NCI-H2227 (cell line): ENCODE data around the gene ANKRD11.
"Not testable (repeated sequence)": the region's sequence is repeated elsewhere in the genome, so short reads cannot be mapped to it uniquely, and the experiment has no call there.

ENCODE experiments used
- DNase-seq: peaks from one replicate; lab custom pipeline; 2025; ENCODE audit not compliant: unreplicated experiment; lab: John Stamatoyannopoulos, UW

The ANKRD11 gene

DNA sequence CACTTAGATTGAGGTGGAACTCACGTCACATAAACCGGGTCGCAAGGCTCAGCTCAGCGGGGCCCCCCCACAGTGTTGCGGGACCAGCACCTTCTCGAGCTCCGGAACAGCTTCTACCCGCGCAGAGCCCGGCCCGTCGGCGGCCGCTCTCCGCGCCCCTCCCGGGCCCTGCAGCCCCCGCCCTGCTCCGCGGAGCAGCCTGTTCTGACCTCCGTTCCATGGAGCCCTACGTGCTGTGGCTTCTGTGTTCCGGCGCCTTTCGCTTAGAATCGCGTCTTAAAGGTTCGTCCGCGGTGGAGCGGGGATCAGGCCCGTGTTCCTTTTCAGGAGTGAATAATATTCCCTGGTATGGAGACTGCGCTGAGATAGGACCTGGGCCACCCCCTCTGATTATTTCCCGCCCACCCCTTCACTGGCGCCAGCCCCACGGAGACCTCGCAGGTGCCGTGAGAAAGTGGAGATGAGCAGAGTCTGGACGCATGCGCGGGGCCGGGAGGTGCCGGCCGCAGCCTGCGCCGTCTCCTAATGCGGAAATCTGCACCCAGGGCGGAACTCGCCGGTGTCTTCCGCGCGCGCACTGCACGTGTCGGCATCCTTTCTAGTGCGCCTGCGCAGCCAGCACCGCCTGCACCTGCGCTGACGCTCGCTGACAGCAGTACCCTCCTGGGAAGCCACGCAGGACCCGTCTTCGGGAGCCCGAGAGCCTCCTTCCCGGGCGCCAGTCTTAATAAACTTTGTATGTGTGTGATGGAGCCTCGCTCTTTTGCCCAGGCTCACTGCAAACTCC lies 242.0 kb downstream of the ANKRD11 start:
- peak; percentile 22 for DNase-seq

DNA sequence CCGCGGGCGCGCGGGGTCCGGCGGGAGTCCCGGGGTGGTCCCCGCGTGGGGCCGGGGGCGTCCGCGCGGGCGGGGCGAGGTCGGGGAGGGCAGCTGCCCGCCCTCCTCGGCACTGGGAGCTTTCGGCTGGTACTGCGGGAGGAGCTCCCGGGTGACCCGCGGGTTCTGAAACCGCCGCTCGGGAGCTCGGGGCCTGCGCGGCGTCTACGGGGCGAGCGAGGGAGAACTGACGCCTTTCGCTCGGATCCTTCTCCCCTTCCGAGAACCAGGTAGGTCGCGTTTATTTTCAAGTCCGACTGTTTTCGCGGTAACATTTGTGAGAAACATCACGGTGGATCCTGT lies 242.7 kb downstream of the ANKRD11 start:
- peak; percentile 56 for DNase-seq

DNA sequence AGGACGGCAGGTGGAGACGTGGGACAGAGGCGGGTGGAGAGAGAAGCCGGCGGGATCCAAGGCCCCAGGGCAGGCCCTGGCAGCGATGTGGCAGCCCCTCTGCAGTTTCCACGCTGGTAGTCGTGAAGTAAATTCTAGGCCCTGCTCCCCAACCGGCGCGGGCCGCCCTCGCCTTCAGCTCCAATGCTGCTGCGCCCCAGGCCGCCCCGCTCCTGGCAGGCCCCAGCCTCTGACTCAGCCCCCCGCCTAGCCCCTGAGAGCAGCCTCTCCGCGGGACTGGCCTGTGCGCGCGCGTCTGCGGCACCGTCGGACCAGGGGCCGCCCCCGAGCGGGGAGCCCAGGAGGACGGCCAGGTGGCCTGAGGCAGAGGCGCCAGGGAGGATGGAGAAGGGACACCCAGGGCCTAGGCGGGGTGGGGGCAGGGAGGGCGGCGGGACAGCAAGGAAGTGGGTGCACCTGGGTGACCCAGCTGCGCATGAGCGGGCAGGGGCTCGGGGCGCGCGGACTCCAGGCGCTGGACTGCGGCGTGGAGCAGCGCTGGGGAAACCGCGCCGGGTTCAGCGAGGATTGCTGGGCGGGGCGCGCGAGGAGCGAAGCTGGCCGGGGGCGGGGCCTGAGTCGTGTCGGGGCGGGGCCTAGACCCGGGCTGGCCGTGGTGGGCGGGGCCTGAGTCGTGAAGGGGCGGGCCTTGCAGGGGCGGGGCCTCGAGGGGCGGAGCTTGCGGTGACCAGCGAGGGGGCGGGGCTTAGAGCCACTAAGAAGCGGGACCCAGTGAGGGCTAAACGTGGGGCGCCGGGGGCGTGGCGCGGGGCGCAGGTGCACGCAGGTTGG lies 243.2 kb downstream of the ANKRD11 start:
- DNase-seq = peak; percentile 84

DNA sequence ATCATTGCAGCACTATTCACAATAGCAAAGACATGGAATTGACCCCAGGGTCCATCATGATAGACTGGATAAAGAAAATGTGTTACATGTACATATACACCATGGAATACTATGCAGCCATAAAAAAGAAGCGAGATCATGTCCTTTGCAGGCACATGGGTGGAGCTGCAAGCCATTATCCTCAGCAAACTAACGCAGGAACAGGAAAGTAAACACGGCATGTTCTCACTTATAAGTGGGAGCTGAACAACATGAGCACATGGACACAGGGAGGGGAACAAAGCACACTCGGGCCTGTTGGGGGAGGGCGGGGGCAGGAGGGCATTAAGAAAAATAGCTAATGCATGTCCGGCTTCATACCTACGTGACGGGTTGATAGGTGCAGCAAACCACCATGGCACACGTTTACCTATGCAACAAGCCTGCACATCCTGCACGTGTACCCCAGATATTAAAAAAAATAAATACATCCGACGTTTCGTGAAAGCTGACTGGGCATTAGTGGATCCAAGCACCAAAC lies 243.9 kb downstream of the ANKRD11 start:
- no peak for DNase-seq

DNA sequence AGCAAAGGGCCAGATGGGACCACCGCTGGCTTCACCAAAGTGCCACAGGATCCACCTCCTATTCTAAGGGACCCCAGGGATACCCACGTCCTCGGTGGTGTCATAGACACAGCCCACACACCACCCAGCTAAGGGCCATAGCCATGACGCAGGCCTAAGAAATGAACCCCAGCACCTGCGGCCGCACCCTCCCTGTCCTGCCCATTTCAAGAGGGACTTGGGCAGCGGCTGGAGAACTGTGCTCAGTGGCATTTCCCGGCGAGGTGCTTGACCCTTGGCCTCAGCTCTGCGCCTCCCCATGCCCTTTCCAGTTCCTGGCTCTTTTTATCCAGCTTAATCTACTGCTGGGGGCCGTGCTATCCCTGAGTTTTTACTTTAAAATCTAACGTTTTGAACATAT lies 245.6 kb downstream of the ANKRD11 start:
- DNase-seq = no peak

DNA sequence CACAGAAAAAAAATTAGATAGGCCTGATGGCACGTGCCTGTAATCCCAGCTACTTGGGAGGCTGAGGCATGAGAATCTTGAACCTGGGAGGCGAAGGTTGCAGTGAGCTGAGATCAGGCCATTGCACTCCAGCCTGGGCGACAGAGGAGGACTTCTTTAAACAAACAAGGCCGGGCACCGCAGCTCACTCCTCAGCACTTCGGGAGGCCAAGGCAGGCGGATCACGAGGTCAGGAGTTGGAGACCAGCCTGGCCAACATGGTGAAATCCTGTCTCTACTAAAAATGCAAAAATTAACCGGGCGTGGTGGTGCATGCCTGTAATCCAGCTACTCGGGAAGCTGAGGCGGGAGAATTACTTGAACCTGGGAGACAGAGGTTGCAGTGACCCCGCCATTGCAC lies 246.1 kb downstream of the ANKRD11 start:
- DNase-seq = not testable (repeated sequence)

DNA sequence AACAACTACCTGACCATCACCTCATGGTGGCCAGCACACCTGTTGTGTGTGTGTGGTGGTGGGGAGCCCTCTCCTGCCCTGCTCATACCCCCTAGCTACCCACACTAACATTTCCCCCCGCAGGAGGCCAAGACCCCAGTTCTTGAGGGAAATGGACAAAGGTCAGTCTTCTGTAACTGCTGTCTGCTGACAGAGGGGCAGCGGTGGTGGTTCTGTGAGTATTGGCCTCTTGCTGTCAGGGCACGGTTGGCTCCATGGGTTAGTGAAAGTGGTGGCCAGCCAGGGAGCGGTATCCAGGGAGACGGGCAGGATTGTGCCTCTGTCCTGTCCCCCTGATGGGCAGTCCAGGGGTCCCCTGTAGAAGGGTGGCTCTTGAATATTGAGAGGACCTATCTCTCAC lies 246.7 kb downstream of the ANKRD11 start:
- no peak for DNase-seq

DNA sequence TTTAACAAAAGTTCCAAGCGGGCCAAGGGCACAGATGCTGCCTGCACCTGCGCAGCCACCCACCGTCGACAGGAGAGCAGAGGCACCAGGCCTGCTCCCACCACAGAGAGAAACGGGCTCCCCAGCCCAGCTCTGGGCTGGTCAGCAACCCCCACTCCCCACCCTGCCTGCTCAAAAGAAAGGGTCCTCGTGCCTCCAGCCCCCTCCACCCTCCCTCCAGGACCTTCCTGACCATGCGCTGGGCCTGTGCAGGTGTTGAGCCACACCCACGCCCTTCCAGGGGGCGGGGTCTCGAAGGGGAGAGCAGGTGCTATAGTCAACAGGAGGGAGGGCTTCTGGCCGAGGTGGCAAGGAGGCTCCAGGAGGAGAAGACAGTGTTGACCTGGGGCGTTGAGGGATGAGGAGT lies 247.6 kb downstream of the ANKRD11 start:
- DNase-seq = no peak

DNA sequence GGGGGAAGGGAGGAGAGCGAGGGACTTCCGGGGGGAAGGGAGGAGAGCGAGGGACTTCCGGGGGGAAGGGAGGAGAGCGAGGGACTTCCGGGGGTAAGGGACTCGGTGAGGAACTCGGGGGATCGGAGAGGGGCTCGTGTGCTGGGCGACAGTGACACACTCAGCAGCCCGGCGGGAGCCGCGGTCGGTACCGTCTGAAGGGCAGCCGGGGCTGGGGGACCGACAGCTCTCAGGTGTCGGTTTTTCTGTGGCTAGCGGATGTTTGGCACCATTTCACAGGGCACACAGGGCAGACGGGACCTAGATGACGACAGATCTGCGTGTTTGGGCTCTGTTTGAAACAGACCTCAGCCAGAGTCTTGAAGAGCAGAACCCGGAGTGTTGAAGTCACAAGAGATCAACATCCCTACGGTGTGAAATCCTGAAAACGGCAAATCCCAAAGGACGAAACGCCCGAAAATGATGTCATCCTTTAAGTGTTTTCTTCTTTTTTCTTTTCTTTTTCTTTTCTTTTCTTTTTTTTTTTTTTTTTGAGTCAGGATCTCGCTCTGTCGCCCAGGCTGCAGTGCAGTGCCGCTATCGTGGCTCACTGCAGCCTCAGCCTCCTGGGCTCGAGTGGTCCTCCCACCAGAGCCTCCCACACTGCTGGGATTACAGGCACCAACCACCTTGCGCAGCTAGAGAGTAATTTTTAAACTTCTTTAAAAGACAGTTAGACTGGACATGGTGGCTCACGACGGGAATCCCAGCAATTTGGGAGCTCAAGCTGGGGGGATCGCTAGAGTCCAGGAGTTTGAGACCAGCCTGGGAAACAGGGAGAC lies 249.0 kb downstream of the ANKRD11 start:
- DNase-seq = peak; percentile 75

DNA sequence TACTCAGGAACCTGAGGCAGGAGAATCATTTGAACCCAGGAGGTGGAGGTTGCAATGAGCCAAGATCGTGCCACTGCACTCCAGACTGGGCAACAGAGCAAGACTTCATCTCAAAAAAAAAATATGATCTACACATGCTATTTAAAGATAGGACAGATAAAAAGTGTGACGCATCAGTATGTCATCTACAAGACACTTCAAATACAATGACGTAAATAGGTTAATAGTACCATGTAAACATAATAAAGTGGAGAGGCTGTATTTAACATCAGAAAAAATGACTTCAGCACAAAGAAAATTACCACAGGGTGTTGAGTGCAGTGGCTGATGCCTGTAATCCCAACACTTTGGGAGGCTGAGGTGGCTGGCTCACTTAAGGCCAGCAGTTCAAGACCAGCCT lies 252.6 kb downstream of the ANKRD11 start:
- DNase-seq = no peak

DNA sequence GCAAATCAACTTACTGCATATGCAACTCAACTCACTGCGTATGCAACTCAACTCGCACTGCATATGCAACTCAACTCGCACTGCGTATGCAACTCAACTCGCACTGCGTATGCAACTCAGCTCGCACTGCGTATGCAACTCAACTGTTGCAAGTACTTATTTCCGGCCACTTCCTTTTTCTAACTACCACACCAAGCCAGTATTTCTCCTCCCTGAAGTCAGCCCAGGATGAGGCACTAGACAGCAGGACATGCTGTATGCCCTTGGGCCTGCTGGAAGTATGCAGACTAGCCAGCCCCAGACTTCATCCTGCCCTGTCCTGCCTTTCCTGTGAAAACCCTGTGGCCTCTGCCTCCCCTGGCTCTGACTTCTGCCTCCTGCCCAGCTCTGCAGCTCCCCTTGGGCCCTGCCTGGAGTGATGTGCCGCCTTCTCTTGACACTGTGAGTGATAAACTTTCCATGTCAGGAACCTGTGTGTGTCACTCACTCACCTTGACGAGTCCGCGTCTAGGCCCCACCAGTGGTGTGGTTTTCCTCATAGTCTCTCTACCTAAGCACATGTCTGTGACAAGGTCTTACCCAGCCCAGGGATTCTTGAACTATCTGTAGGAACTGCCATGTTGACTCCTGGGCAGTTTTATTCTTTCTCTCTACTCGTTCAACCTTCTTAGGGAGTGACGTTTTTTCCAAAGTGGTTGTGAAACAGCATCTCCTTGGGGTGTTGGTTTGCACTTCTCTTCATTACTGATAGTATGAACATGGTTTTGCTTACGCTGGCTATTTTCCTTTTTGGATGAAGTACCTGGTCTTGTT lies 256.5 kb downstream of the ANKRD11 start:
- no peak for DNase-seq

DNA sequence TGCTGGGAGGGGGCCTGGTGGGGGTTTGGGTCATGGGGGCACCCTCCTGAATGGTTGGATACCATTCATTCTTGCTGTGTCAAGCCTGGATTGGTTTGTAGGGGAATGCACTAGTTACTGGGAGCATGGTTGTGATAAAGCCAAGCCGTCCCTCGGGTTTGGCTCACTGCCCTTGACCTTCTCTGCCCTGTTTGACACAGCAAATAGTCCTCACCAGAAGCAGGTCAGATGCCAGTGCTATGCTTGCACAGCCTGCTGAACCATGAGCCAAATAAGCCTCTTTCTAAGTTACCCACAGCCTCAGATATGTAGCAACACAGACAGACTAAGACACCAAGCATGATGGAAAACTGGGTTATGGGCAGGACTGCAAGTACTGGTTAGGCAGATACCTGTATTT lies 258.3 kb downstream of the ANKRD11 start:
- no peak for DNase-seq

DNA sequence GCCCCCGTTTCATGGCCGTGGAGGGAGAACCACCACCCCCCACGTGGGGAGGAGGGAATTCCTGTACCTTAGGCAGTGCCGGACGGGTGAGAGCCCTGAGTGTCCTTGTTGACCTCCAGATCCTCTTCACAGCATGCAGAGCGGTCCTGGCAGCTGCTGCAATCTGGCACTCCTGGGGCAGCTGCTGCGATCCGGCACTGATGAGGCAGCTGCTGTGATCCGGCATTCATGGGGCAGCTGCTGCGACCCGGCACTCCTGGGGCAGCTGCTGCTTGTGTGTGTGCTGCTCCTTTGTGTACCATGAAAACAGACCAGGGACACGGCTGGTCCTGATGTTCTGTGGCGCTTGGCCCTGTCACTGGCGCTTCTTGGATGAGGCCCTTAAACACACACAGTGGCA lies 260.1 kb downstream of the ANKRD11 start:
- no peak for DNase-seq

DNA sequence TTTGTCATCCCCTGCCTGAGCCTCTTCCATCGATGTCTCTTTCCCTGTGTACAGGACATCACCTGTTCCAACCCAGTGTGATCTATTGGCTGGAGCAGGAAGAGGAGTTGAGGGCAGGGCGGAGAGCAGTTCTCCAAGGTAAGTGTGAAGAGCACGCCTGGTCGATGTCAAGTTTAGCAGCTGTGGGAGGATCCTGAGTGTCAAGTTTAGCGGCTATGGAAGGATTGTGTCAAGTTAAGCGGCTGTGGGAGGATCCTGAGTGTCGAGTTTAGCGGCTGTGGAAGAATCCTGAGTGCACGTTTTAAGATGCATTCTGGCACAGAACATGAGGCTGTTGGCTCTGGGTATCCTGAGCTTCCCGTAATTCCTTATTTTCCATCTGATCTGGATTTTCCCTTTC lies 265.7 kb downstream of the ANKRD11 start:
- no peak for DNase-seq

DNA sequence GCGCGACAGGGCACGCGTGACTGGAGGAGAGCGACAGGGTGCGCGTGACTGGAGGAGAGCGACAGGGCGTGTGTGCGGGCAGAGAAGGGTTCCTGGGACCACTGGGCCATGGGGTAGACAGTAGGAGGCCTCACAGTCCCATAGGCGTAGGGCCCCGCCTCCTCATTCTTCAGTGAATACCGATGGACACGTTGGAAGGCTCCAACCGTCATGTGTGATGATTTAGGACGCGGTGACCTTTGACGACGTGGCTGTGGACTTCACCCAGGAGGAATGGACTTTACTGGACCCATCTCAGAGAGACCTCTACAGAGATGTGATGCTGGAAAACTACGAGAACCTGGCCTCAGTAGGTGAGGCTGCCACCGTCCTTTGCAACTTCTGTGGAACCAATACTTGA lies 267.4 kb downstream of the ANKRD11 start:
- no peak for DNase-seq

DNA sequence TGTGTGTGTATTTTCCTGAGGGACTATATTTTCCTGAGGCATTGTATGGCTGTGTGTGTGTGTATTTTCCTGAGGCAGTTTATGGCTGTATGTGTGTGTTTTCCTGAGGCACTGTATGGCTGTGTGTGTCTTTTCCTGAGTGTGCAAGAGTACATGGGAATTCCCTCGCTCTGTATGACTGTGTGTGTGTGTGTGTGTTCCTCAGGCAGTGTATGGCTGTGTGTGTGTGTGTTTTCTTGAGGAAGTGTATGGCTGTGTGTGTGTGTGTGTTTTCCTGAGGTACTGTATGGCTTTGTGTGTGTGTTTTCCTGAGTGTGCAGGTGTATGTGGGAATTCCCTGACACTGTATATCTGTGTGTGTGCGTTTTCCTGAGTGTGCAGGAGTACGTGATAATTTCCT lies 268.8 kb downstream of the ANKRD11 start:
- DNase-seq = no peak

DNA sequence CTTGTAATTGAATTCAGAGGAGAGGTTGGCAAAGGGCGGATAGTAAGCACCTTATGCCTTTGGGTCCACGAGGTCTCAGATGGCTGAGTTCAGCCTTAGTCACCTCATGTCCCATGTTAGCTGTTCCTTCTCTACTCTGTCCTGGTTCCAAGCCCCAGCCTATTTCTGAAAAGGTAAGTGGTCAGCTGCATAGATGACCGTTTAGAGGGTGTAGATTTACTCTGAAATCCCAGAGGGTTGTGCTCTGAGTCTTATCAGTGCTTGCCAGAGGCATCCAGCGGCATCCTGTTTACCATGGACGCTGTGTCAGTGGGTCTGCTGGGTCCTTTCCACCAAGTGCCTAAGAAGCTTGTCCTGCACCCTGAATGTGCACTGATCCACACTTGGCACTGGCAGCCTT lies 271.0 kb downstream of the ANKRD11 start:
- no peak for DNase-seq
